Fibroblast of pulmonary artery (primary cell): Measurements from ENCODE around the gene SLX1A.
"Not testable (repeated sequence)": the region's sequence is repeated elsewhere in the genome, so short reads cannot be mapped to it uniquely, and the experiment has no call there.

Experiments used
- DNase-seq: peaks from one replicate; pipeline ENCODE4 v3.0.0-alpha.2; 2010; ENCODE audit warnings: low read depth
- H3K4me3 ChIP-seq: replicated peaks from 2 replicates; pipeline ENCODE4 v1.5.1; 2011; ENCODE audit warnings: low read depth, mild to moderate bottlenecking, control low read depth, low read length, moderate library complexity
- TF ChIP-seq, protein P1 (sequence below): IDR thresholded peaks from 2 replicates; pipeline ENCODE4 v1.5.1; 2011; ENCODE audit warnings: mild to moderate bottlenecking, control low read depth, low read length, inconsistent platforms; ENCODE audit errors: missing control alignments

The SLX1A gene

DNA sequence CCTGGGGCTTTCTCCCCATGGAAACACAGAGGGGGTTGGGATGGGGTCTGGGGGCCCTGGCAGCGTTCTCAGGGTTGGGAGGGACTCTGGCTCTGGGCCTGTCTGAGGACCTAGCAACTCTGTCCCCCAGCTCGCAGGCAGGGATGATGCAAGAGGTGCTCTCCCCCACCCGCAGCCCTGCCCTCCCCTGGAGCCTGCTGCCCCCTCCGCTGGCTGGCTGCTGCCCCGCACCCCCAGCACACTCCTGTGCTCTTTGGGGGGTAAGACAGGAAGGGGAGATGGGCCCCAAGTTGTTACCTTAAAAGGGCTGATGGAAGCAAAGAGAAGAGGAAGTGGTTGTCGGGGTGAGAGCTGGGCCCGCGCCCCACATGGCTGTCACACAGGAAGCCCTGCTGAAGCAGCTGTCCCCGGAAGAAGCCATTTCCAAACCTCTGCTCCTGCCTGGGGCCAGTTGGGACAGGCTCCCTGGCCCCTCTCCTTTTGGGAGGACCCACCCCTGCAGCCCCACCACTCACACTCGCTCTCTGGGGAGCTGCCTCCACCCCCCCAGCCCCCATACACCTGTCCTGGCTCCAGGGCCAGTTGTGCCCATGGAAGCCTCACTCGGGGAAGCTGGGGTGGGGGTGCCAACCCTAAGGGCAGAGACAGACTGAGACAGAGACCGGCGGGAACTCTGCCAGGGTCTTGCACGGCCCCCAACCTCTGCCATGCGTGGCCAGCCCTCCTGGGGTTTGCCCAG lies 7.8 kb upstream of the SLX1A start:
- no peak for DNase-seq
- TF ChIP-seq, protein P1, sequence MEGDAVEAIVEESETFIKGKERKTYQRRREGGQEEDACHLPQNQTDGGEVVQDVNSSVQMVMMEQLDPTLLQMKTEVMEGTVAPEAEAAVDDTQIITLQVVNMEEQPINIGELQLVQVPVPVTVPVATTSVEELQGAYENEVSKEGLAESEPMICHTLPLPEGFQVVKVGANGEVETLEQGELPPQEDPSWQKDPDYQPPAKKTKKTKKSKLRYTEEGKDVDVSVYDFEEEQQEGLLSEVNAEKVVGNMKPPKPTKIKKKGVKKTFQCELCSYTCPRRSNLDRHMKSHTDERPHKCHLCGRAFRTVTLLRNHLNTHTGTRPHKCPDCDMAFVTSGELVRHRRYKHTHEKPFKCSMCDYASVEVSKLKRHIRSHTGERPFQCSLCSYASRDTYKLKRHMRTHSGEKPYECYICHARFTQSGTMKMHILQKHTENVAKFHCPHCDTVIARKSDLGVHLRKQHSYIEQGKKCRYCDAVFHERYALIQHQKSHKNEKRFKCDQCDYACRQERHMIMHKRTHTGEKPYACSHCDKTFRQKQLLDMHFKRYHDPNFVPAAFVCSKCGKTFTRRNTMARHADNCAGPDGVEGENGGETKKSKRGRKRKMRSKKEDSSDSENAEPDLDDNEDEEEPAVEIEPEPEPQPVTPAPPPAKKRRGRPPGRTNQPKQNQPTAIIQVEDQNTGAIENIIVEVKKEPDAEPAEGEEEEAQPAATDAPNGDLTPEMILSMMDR: no peak
- H3K4me3 ChIP-seq: no peak overlapping the region

DNA sequence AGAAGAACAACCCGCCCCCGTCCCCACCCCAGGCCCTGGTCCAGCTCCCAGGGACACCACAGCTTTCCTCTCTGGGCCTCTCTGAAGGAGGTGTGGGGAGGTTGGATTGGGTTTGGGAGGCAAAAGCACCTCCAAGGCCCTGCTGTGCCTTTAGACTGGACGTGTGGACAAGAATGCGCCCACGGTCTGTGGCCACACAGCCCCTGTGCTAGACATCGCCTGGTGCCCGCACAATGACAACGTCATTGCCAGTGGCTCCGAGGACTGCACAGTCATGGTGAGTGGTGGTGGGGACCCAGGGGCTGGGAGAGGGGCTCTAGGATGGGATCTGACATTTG lies 7.3 kb upstream of the SLX1A start:
- TF ChIP-seq, protein P1: no peak
- H3K4me3 ChIP-seq: no peak overlapping the region
- no peak for DNase-seq

DNA sequence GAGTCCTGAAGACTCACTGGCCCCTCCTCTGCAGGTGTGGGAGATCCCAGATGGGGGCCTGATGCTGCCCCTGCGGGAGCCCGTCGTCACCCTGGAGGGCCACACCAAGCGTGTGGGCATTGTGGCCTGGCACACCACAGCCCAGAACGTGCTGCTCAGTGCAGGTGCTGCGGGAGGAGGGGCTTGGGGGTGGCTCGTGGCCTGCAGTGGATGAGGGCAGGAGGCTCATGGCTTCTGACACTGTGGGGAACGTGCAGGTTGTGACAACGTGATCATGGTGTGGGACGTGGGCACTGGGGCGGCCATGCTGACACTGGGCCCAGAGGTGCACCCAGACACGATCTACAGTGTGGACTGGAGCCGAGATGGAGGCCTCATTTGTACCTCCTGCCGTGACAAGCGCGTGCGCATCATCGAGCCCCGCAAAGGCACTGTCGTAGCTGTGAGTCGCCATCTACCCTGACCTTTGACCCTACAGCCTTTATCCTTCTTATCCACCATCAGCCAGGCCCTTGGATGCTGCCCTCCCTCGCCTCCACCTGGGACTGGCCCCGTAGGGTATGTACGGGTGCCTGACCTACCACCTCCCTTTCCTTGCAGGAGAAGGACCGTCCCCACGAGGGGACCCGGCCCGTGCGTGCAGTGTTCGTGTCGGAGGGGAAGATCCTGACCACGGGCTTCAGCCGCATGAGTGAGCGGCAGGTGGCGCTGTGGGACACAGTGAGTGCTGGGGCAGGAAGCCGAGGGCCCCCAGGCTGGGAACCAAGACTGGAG lies 6.7 kb upstream of the SLX1A start:
- no peak overlapping the region for H3K4me3 ChIP-seq
- DNase-seq: peak; percentile 52
- TF ChIP-seq, protein P1: peak; percentile 69

DNA sequence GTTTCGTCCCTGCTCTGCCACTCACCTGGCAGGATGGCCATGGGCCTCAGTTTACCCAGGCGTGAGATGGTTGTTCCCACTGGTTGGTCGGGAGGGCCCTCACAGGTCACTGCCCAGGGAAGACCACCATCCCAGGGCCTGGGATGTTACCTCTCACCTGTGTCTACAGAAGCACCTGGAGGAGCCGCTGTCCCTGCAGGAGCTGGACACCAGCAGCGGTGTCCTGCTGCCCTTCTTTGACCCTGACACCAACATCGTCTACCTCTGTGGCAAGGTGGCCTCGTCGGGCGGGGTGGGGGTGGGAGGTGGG lies 6.2 kb upstream of the SLX1A start:
- DNase-seq: no peak
- no peak overlapping the region for H3K4me3 ChIP-seq
- TF ChIP-seq, protein P1: no peak

DNA sequence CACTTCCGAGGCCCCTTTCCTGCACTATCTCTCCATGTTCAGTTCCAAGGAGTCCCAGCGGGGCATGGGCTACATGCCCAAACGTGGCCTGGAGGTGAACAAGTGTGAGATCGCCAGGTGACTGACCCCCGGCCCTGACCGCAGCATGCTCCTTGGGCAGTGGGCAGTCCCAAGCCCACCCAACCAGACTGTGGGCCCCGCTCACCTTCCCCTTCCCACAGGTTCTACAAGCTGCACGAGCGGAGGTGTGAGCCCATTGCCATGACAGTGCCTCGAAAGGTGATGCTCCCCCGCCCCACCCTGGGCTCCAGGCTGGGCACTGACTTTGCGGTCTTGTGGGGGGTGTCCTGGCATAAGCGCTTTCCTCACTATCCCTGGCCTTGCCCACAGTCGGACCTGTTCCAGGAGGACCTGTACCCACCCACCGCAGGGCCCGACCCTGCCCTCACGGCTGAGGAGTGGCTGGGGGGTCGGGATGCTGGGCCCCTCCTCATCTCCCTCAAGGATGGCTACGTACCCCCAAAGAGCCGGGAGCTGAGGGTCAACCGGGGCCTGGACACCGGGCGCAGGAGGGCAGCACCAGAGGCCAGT lies 5.6 kb upstream of the SLX1A start:
- TF ChIP-seq, protein P1: no peak
- no peak for DNase-seq

DNA sequence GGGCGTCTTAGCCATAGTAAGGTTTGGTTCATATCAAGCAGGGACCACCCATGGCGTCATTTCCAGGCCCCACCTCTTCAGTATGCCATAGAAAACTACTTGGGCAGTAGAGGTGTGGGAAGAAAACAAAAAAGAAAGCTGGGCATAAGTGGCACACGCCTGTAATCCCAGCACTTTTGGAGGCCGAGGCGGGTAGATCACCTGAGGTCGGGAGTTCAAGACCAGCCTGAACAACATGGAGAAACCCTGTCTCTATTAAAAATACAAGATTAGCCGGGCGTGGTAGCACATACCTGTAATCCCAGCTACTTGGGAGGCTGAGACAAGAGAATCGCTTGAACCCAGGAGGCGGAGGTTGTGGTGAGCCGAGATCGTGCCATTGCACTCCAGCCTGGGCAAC lies 2.5 kb upstream of the SLX1A start:
- H3K4me3 ChIP-seq: not testable (repeated sequence)

More for the DNA sequence above, 5.6 kb upstream of the SLX1A start:
- H3K4me3 ChIP-seq: no peak overlapping the region

DNA sequence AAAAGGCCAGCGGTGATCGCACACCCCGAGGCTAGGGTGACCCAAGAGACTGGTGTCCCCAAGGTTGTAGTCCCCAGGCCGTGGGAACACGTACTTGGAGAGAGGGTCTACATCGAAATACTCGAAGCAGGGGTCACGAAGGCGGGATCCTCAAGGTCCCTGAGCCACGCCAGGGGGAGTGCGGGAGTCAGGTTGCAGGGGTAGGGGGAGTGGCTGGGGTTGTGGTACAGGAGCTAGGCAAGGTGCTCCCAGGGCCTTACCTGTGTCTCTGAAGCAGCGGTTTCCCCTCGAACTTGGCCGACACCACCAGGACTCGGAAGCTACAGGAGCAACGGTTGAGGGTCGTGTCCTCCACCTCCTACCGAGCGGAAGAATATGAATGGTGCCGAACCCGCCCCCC lies 577 bp upstream of the SLX1A start:
- not testable (repeated sequence) for H3K4me3 ChIP-seq, DNase-seq

More for the DNA sequence above, 2.5 kb upstream of the SLX1A start:
- DNase-seq: not testable (repeated sequence)

DNA sequence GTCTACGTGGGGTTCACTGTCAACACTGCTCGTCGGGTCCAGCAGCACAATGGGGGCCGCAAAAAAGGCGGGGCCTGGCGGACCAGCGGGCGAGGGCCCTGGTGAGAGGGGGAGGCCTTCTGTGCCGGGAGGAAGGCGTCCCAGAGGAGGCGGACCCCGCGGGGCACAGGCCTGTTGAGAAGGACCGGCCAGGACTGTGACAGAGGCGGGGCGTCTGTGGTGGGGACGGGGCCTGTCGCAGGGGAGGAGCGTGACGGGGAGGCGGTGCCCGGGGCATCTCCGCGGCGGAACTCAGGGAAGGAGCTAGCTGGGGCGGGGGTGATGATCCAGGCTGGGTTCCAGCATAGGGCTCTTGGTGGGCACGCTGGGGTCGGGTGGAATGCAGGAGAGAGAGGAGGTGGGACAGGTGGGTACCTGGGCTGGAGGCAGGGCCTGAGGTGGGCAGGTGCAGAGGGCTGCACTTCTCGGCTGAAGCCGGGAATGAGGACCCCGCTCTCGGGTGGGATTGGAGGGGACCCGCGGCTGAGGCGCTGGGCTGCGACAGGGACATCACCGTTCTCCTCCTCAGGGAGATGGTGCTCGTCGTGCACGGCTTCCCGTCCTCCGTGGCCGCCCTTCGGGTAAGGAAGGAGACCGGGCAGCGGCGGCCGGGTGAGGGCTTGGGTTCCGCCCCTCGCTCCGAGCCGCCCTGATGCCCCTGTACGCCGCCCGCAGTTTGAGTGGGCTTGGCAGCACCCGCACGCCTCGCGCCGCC lies 674 bp downstream of the SLX1A start:
- DNase-seq: not testable (repeated sequence)
- H3K4me3 ChIP-seq: peak overlapping the region; percentile 47

DNA sequence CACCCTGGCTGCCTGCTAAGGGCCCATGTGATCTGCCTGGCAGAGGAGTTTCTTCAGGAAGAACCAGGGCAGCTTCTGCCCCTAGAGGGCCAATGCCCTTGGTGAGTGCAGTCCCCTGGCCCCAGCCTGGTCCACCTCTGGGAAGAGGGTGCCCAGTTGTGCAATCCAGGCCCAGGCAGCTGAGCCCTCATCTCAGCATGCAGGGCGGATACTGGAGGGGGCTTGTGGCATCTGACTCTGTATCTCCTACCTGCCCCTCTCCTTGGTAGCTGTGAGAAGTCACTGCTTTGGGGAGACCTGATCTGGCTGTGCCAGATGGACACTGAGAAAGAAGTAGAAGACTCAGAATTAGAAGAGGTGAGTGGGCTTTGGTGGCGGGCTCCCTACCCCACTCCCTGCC lies 3.3 kb downstream of the SLX1A start:
- not testable (repeated sequence) for DNase-seq, H3K4me3 ChIP-seq

DNA sequence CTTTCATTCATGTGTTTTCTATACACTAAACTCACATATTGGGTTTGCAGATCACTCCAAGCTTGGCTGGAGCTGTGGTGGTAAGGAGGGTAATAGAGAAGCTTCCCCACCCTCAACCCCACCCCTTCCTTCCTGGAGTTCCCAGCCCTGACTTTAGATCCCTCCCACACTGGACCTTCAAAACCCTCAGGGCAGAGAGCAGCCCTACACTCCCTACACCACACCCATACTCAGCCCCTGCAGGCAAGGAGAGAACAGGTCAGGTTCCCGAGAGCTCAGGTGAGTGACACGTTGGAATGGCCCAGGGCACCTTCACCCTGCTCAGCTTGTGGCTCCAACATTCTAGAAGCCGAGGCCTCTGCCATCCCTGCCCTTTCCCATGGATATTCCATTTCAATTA lies 5.4 kb downstream of the SLX1A start, which contains the start of gene SULT1A3:
TSS of gene SULT1A3 (plus strand) at position 207 of the 400 bp plus-strand sequence. CDS start 1,474 bp downstream, outside the sequence.
- not testable (repeated sequence) for DNase-seq, H3K4me3 ChIP-seq

DNA sequence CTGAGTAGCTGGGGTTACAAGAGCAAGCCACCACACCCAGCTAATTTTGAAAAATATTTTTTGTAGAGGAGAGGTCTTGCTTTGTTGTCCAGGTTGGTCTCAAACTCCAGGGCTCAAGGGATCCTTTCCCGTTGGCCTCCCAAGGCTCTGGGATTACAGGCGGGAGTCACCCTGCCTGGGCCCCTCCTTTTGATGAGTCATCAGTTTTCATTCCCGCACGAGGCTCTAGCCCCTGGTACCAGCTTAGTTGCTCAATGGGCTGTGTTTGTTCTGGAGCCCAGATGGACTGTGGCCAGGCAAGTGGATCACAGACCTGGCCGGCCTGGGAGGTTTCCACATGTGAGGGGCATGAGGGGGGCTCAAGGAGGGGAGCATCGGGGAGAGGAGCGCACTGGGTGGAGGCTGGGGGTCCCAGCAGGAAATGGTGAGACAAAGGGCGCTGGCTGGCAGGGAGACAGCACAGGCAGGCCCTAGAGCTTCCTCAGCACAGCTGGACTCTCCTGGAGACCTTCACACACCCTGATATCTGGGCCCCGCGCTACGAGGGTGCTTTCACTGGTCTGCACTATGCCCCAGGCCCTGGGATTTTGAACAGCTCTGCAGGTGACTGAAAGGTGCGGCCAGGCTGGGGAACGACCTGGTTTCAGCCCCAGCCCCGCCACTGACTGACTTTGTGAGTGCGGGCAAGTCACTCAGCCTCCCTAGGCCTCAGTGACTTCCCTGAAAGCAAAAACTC lies 6.1 kb downstream of the SLX1A start:
- not testable (repeated sequence) for DNase-seq, H3K4me3 ChIP-seq
